Stimulated activated CD8-positive, alpha-beta memory T cell treated with anti-CD3 and anti-CD28 coated beads, Interleukin-4, amount 100 ng/mL, for 48 hours (primary cell): ENCODE measurements around the gene HPS4.

Source experiments
- DNase-seq: peaks from one replicate; pipeline ENCODE4 v3.0.0-alpha.2; 2020

The HPS4 gene

GRCh38 chr22:26406118-26406517, 77.5 kb downstream of the HPS4 start:
- no peak for DNase-seq

GRCh38 chr22:26404851-26405421, 78.6 kb downstream of the HPS4 start:
- no peak for DNase-seq

- no peak for DNase-seq
Measured at GRCh38 chr22:26401726-26402125, 81.9 kb downstream of the HPS4 start.
